SH-SY5Y (cell line): Measurements from ENCODE around the gene HES4.

Source experiments
- GATA2 ChIP-seq: IDR thresholded peaks from 2 replicates; pipeline ENCODE4 v1.6.1; 2011; ENCODE audit warnings: mild to moderate bottlenecking, low read depth, low read length
- GATA3 ChIP-seq: IDR thresholded peaks from 2 replicates; pipeline ENCODE4 v1.6.1; 2011; ENCODE audit warnings: low read depth, mild to moderate bottlenecking, low read length, moderate library complexity

GRCh38 chr1:952201-952600 is 47.7 kb downstream of the HES4 start:
- no peak for TF ChIP-seq GATA3
- TF ChIP-seq GATA2: no peak
